Measurements from ENCODE around the gene GRIN2A. TPM values are rescaled to one million over a fixed set of nuclear protein-coding genes. Genes with fewer than 3 reads are reported as not detected.

GRIN2A gene
- total and polyA plus RNA-seq, 2 of the 13 experiments (the other 11 are each of a cell fraction or from before 2014, with no cell fraction given): not detected

DNA sequence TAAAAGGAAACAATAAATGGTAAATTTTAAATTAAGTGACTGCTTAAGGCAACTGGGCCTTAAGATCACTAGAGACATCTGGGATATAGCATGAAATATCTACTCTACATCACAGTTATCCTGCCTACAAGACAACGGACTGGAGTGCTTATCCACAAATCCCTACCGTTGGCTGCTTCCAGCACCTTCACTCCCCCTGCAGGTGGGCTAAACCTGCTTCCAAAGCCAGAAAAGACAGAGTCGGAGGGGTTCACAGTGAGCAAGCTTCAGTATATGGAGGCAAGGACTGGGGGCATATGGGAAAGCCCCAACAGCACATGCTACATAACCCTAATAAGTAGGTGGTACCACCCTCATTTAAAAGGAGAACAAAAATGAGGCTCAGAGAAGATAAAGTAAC, 45.3 kb downstream of the GRIN2A start:
- H3K4me2 ChIP-seq (ENCODE audit: low read depth, low read length): no peak overlapping the region
- ChIA-PET POLR2A (no interaction called here), CTCF (ENCODE audit: low intra/inter-chr PET ratio, low total read pairs) (no interaction called here)
- no peaks in the 10 kb centered on the region; a peak in 1 of 5 replicates for H3K27me3 ChIP-seq (ENCODE audit: control insufficient read depth in 1 of 2, insufficient read depth in 2 of 2, low read length in 2 of 2)
- ATAC-seq: 0 out of 3 replicates have a peak, but pooled peaks have one; percentile 42
- BruUV-seq (replicated peaks): no TSS peak
- peaks cover 4% of the 10 kb centered on the region; the same call in 1 of the 2 replicates for H3K9me3 ChIP-seq (ENCODE audit: low read length)
- no peaks in the 10 kb centered on the region for H3K36me3 ChIP-seq (replicated peaks in 1 of 2; ENCODE audit: control insufficient read depth in 1 of 2, insufficient read depth in 2 of 2, low read length in 2 of 2)
- no peak overlapping the region for H2AFZ ChIP-seq (ENCODE audit: low read length)
- no peak overlapping the region for H3K4me3 ChIP-seq (replicated peaks in 1 of 3; ENCODE audit: insufficient read depth in 1 of 3, low read depth in 2 of 3, low read length in 3 of 3)
- H3K4me1 ChIP-seq (ENCODE audit: insufficient read depth, low read length): no peaks in the 10 kb centered on the region
- no peaks in the 10 kb centered on the region for H3K79me2 ChIP-seq (ENCODE audit: insufficient read depth, low read length)
- H3K27ac ChIP-seq (ENCODE audit: extremely low read length, insufficient read depth, low read length): no peak overlapping the region
- FAIRE-seq: no peak
- no peak for DNase-seq (ENCODE audit: low spot score)
- WGBS (ENCODE audit: low lambda C conversion rate): 3% methylated on average over 3 of the region's 3 CpGs
- H3K9ac ChIP-seq (ENCODE audit: insufficient read depth, low read depth, low read length): no peak overlapping the region
- peak; percentile 34; the same call in 1 of the 2 replicates for TF ChIP-seq STAG1 (CRISPR knock-in tag; IDR thresholded peaks at IDR 0.05)
- TF ChIP-seq, protein P1, sequence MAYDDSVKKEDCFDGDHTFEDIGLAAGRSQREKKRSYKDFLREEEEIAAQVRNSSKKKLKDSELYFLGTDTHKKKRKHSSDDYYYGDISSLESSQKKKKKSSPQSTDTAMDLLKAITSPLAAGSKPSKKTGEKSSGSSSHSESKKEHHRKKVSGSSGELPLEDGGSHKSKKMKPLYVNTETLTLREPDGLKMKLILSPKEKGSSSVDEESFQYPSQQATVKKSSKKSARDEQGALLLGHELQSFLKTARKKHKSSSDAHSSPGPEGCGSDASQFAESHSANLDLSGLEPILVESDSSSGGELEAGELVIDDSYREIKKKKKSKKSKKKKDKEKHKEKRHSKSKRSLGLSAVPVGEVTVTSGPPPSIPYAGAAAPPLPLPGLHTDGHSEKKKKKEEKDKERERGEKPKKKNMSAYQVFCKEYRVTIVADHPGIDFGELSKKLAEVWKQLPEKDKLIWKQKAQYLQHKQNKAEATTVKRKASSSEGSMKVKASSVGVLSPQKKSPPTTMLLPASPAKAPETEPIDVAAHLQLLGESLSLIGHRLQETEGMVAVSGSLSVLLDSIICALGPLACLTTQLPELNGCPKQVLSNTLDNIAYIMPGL (CRISPR knock-in tag; IDR thresholded peaks at IDR 0.05; ENCODE audit: borderline replicate concordance in 1 of 2, low read depth in 1 of 2): no peak
- TF ChIP-seq SMC3 (IDR thresholded peaks at IDR 0.05; ENCODE audit: low read length): peak; percentile 9; the same call in 1 of the 2 replicates
- TF ChIP-seq, protein P2, sequence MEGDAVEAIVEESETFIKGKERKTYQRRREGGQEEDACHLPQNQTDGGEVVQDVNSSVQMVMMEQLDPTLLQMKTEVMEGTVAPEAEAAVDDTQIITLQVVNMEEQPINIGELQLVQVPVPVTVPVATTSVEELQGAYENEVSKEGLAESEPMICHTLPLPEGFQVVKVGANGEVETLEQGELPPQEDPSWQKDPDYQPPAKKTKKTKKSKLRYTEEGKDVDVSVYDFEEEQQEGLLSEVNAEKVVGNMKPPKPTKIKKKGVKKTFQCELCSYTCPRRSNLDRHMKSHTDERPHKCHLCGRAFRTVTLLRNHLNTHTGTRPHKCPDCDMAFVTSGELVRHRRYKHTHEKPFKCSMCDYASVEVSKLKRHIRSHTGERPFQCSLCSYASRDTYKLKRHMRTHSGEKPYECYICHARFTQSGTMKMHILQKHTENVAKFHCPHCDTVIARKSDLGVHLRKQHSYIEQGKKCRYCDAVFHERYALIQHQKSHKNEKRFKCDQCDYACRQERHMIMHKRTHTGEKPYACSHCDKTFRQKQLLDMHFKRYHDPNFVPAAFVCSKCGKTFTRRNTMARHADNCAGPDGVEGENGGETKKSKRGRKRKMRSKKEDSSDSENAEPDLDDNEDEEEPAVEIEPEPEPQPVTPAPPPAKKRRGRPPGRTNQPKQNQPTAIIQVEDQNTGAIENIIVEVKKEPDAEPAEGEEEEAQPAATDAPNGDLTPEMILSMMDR (CRISPR knock-in tag; IDR thresholded peaks at IDR 0.05): peak; percentile 27
- peak; percentile 12; the same call in 1 of the 2 replicates for TF ChIP-seq TARDBP (CRISPR knock-in tag; IDR thresholded peaks at IDR 0.05)
- TF ChIP-seq DNMT1 (CRISPR knock-in tag; IDR thresholded peaks at IDR 0.05): no peak
- in situ Hi-C loops (cut with HindIII; ENCODE audit: extremely low pct_ligation_motif_present, low pct_unique_long_range_greater_than_20kb) (loop anchor here (10.0 kb wide), 1 partner anchor 62 kb away; no protein-coding TSS in a partner anchor), intact Hi-C loops (cut with micrococcal nuclease; ENCODE audit: unreplicated experiment) (no loop called here)
- H4K20me1 ChIP-seq (ENCODE audit: insufficient read depth, low read length): no peaks in the 10 kb centered on the region

Measured in HepG2 (cell line).